ENCODE results near the gene RAP1GAP2. TPM values are rescaled to one million over a fixed set of nuclear protein-coding genes. Genes with fewer than 3 reads are reported as not detected.

The RAP1GAP2 gene
- polyA plus RNA-seq, 1 experiment, result 4.8 TPM

GRCh38 chr17:2789700-2790099 lies 6.5 kb upstream of the RAP1GAP2 start:
- CTCF ChIA-PET, result no interaction called here

GRCh38 chr17:2792366-2793169 lies 3.7 kb upstream of the RAP1GAP2 start:
- H3K4me3 ChIP-seq (ENCODE audit: low read depth, low read length), result no peak overlapping the region
- POLR2A ChIA-PET, result no interaction called here

More at GRCh38 chr17:2789700-2790099, 6.5 kb upstream of the RAP1GAP2 start:
- H3K27me3 ChIP-seq (ENCODE audit: control insufficient read depth, insufficient read depth, low read length), result no peaks in the 10 kb centered on the region; the same call in 1 of the 2 replicates
- no peak for DNase-seq (ENCODE audit: low read depth)
- no peak for TF ChIP-seq CTCF (IDR thresholded peaks at IDR 0.05; ENCODE audit: insufficient read depth, low read depth, low read length)
- no peaks in the 10 kb centered on the region for H3K36me3 ChIP-seq (ENCODE audit: control insufficient read depth, insufficient read depth, low read length)
- H3K4me3 ChIP-seq (ENCODE audit: low read depth, low read length), result no peak overlapping the region
- POLR2A ChIA-PET, result no interaction called here

GRCh38 chr17:2794111-2794803 lies 2.0 kb upstream of the RAP1GAP2 start:
- Histone ChIP-seq H3K27me3 (ENCODE audit: control insufficient read depth, insufficient read depth, low read length) (no peaks in the 10 kb centered on the region; the same call in 1 of the 2 replicates), H3K4me3 (ENCODE audit: low read depth, low read length) (no peak overlapping the region), H3K36me3 (ENCODE audit: control insufficient read depth, insufficient read depth, low read length) (no peaks in the 10 kb centered on the region)
- no peak for DNase-seq (ENCODE audit: low read depth)
- ChIA-PET POLR2A (no interaction called here), CTCF (no interaction called here)
- TF ChIP-seq CTCF (IDR thresholded peaks at IDR 0.05; ENCODE audit: insufficient read depth, low read depth, low read length), result no peak

More at GRCh38 chr17:2792366-2793169, 3.7 kb upstream of the RAP1GAP2 start:
- no peaks in the 10 kb centered on the region; the same call in 1 of the 2 replicates for H3K27me3 ChIP-seq (ENCODE audit: control insufficient read depth, insufficient read depth, low read length)
- DNase-seq (ENCODE audit: low read depth), result no peak
- CTCF ChIA-PET, result no interaction called here
- H3K36me3 ChIP-seq (ENCODE audit: control insufficient read depth, insufficient read depth, low read length), result no peaks in the 10 kb centered on the region
- no peak for TF ChIP-seq CTCF (IDR thresholded peaks at IDR 0.05; ENCODE audit: insufficient read depth, low read depth, low read length)

GRCh38 chr17:2795441-2796163 lies 636 bp upstream of the RAP1GAP2 start:
- ChIA-PET POLR2A (no interaction called here), CTCF (no interaction called here)
- Histone ChIP-seq H3K4me3 (ENCODE audit: low read depth, low read length) (no peak overlapping the region), H3K36me3 (ENCODE audit: control insufficient read depth, insufficient read depth, low read length) (no peaks in the 10 kb centered on the region), H3K27me3 (ENCODE audit: control insufficient read depth, insufficient read depth, low read length) (peaks cover 2% of the 10 kb centered on the region; the same call in 1 of the 2 replicates)
- no peak for DNase-seq (ENCODE audit: low read depth)
- no peak for TF ChIP-seq CTCF (IDR thresholded peaks at IDR 0.05; ENCODE audit: insufficient read depth, low read depth, low read length)

- peaks cover 3% of the 10 kb centered on the region; the same call in 1 of the 2 replicates for H3K27me3 ChIP-seq (ENCODE audit: control insufficient read depth, insufficient read depth, low read length)
- ChIA-PET CTCF (no interaction called here), POLR2A (no interaction called here)
- no peak for DNase-seq (ENCODE audit: low read depth)
- H3K4me3 ChIP-seq (ENCODE audit: low read depth, low read length), result no peak overlapping the region
- no peaks in the 10 kb centered on the region for H3K36me3 ChIP-seq (ENCODE audit: control insufficient read depth, insufficient read depth, low read length)
- no peak for TF ChIP-seq CTCF (IDR thresholded peaks at IDR 0.05; ENCODE audit: insufficient read depth, low read depth, low read length)
These were observed 988 bp downstream of the RAP1GAP2 start for GRCh38 chr17:2797226-2797625.
